K562 (cell line): ENCODE measurements around the gene FMC1.

ENCODE experiments used
- CTCF ChIP-seq, 3 experiments: IDR thresholded peaks in 2 of 3; conservative IDR thresholded peaks in 1 of 3; 2 replicates each; pipeline ENCODE4 v1.5.1; 2011 to 2012; ENCODE audit warnings: low read length in 3 of 3, mild to moderate bottlenecking in 3 of 3, control low read depth in 2 of 3, improper control_type of control experiment in 1 of 3, inconsistent platforms in 1 of 3, low read depth in 1 of 3, mixed read lengths in 1 of 3, moderate library complexity in 1 of 3; ENCODE audit not compliant: insufficient read depth in 2 of 3
- ESRRA ChIP-seq: fragments of 450-650 bp; IDR thresholded peaks from 2 replicates; pipeline ENCODE4 v1.6.1; 2014; ENCODE audit warnings: low read depth, mild to moderate bottlenecking, moderate library complexity, borderline replicate concordance
- NFYB ChIP-seq: IDR thresholded peaks from 2 replicates; pipeline ENCODE4 v1.6.1; 2011; ENCODE audit warnings: mild to moderate bottlenecking, moderate library complexity; ENCODE audit not compliant: insufficient read length; ENCODE audit errors: extremely low read depth
- POLR2A ChIP-seq: fragments of 450-650 bp; conservative IDR thresholded peaks from 2 replicates; pipeline ENCODE4 v1.6.1; 2016
- TEAD4 ChIP-seq, 2 experiments: sonication (generic) in 1 of 2; formaldehyde crosslinking in 1 of 2; IDR thresholded peaks; 2 replicates each; pipeline versions ENCODE4 v1.6.1 to v1.8.0; 2012 to 2022; ENCODE audit warnings: borderline replicate concordance in 1 of 2, inconsistent platforms in 1 of 2, low read length in 1 of 2, mild to moderate bottlenecking in 1 of 2, missing genetic modification reagents in 1 of 2
- UBTF ChIP-seq, 2 experiments: IDR thresholded peaks; 2 replicates each; pipeline ENCODE4 v1.6.1; 2012; ENCODE audit warnings: improper control_type of control experiment in 2 of 2, low read depth in 2 of 2, low read length in 2 of 2, borderline replicate concordance in 1 of 2
- ZNF3 ChIP-seq: fragments of 250-450 bp; sonication (Bioruptor Pico); IDR thresholded peaks from 2 replicates; pipeline ENCODE4 v1.5.0; 2021; ENCODE audit warnings: mild to moderate bottlenecking, moderate library complexity
- ZNF592 ChIP-seq: fragments of 450-650 bp; IDR thresholded peaks from 2 replicates; pipeline ENCODE4 v1.6.1; 2017; ENCODE audit warnings: antibody characterized with exemption, mild to moderate bottlenecking

GRCh38 chr7:139354729-139355128 is 13.6 kb downstream of the FMC1 start:
- TF ChIP-seq CTCF (IDR thresholded peaks at IDR 0.05 in 2 of 3, conservative IDR thresholded peaks at IDR 0.05 in 1 of 3; ENCODE audit: insufficient read depth in 2 of 3, low read depth in 1 of 3, low read length in 3 of 3) = 0 out of 6 replicates have a peak, but pooled peaks of 1 of the 3 experiments have one; percentile 2
- TF ChIP-seq ZNF592 = no peak
- TF ChIP-seq TEAD4 (IDR thresholded peaks at IDR 0.05; ENCODE audit: low read length) = no peak
- TF ChIP-seq TEAD4 (CRISPR knock-in tag; IDR thresholded peaks at IDR 0.05; ENCODE audit: borderline replicate concordance) = no peak
- no peak for TF ChIP-seq POLR2A
- TF ChIP-seq ESRRA = no peak
- no peak for TF ChIP-seq UBTF (IDR thresholded peaks at IDR 0.05; ENCODE audit: borderline replicate concordance in 1 of 2, low read depth in 2 of 2, low read length in 2 of 2)
- TF ChIP-seq NFYB = no peak
- TF ChIP-seq ZNF3 (CRISPR knock-in tag) = no peak
